ENCODE results near the gene NAA80. TPM values are rescaled to one million over a fixed set of nuclear protein-coding genes. Genes with fewer than 3 reads are reported as not detected.

Gene NAA80
- total and polyA plus RNA-seq, 2 of the 13 experiments (the other 11 are each of a cell fraction or from before 2014, with no cell fraction given): 3.4 to 8.7 TPM

DNA sequence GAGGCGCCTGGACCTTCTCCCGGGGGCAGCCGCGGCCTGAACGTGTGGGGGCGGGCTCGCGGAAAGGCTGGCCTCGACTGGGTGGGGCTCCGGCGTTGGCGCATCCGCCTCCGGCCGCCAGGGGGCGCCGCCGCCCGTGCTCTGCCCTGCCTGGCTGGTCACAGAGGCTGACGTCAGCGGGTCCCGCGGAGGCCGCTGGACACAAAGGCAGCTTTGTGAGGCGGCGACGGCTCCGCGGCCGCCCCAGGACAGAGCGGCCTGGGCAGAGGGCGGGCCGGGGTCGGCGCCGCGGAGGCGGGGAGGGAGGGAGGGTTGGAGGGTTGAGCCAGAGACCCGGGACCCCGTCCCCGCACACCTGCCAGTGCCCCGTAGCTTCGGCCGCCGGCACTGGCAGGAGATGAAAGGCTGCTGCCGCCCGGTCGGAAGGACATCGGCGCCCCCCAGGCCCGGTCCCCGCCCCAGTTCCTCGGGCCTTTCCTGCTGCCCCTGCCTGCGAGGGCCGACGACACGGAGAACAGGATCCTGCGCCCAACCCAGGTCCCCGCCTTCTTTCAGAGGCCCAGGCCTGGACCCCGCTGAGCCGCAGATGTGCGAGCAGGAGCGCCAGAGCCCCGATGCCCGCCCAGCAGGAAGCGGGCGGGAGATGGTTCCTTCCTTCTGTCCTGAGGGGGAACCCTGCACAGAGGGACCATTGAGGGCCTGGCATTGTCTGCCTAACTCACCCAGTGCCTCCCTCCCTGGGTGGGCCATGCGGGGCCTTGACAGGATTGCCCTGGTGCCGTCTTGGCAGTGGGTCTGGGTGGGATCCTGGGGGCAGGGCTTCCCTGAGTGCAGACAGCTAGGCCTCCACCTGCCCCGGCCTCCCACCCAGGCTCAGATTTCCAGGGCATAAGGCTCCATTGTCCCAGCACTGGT is 38.9 kb downstream of the NAA80 start (continued):
- TF ChIP-seq, protein P1, sequence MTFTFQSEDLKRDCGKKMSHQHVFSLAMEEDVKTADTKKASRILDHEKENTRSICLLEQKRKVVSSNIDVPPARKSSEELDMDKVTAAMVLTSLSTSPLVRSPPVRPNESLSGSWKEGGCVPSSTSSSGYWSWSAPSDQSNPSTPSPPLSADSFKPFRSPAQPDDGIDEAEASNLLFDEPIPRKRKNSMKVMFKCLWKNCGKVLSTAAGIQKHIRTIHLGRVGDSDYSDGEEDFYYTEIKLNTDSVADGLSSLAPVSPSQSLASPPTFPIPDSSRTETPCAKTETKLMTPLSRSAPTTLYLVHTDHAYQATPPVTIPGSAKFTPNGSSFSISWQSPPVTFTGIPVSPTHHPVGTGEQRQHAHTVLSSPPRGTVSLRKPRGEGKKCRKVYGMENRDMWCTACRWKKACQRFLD (CRISPR knock-in tag; IDR thresholded peaks at IDR 0.05; ENCODE audit: borderline replicate concordance): peak; percentile 50; the same call in 1 of the 2 replicates
- TF ChIP-seq ZSCAN20 (CRISPR knock-in tag; IDR thresholded peaks at IDR 0.05; ENCODE audit: borderline replicate concordance) (peak; percentile 89; the same call in 1 of the 2 replicates), ZNF326 (CRISPR knock-in tag; IDR thresholded peaks at IDR 0.05; ENCODE audit: borderline replicate concordance) (peak; percentile 83; the same call in 1 of the 2 replicates), RFXAP (CRISPR knock-in tag; IDR thresholded peaks at IDR 0.05; ENCODE audit: borderline replicate concordance) (peak; percentile 80), KDM3A (CRISPR knock-in tag; IDR thresholded peaks at IDR 0.05; ENCODE audit: low read depth) (peak; percentile 95; the same call in 1 of the 2 replicates), ZNF362 (CRISPR knock-in tag; IDR thresholded peaks at IDR 0.05; ENCODE audit: borderline replicate concordance) (no peak; the same call in 1 of the 2 replicates), BHLHE40 (IDR thresholded peaks at IDR 0.05; ENCODE audit: low read length) (peak; percentile 57), KLF15 (CRISPR knock-in tag; IDR thresholded peaks at IDR 0.05; ENCODE audit: borderline replicate concordance) (no peak), CBX5 (CRISPR knock-in tag; IDR thresholded peaks at IDR 0.05; ENCODE audit: borderline replicate concordance) (no peak), ZNF30 (CRISPR knock-in tag; IDR thresholded peaks at IDR 0.05) (no peak), ZSCAN22 (CRISPR knock-in tag; IDR thresholded peaks at IDR 0.05) (no peak), DMAP1 (CRISPR knock-in tag; IDR thresholded peaks at IDR 0.05) (peak; percentile 78; the same call in 1 of the 2 replicates), KAT2B (IDR thresholded peaks at IDR 0.05; ENCODE audit: borderline replicate concordance, low read depth, low read length) (no peak), MEIS2 (CRISPR knock-in tag; IDR thresholded peaks at IDR 0.05) (peak; percentile 85), ZBTB20 (CRISPR knock-in tag; IDR thresholded peaks at IDR 0.05; ENCODE audit: borderline replicate concordance, low read depth) (peak; percentile 6; the same call in 1 of the 2 replicates), TCF7 (IDR thresholded peaks at IDR 0.05; ENCODE audit: low read depth) (peak; percentile 95), ZFP90 (CRISPR knock-in tag; IDR thresholded peaks at IDR 0.05; ENCODE audit: borderline replicate concordance) (peak; percentile 85), TBX3 (IDR thresholded peaks at IDR 0.05; ENCODE audit: borderline replicate concordance) (no peak), REXO4 (CRISPR knock-in tag; IDR thresholded peaks at IDR 0.05; ENCODE audit: borderline replicate concordance) (no peak), NFE2L1 (CRISPR knock-in tag; IDR thresholded peaks at IDR 0.05; ENCODE audit: borderline replicate concordance) (no peak), HDAC6 (IDR thresholded peaks at IDR 0.05; ENCODE audit: low read depth, low read length) (no peak)
- TF ChIP-seq, protein P2, sequence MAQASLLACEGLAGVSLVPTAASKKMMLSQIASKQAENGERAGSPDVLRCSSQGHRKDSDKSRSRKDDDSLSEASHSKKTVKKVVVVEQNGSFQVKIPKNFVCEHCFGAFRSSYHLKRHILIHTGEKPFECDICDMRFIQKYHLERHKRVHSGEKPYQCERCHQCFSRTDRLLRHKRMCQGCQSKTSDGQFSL (CRISPR knock-in tag; IDR thresholded peaks at IDR 0.05): peak; percentile 79; the same call in 1 of the 2 replicates
- TF ChIP-seq, protein P3, sequence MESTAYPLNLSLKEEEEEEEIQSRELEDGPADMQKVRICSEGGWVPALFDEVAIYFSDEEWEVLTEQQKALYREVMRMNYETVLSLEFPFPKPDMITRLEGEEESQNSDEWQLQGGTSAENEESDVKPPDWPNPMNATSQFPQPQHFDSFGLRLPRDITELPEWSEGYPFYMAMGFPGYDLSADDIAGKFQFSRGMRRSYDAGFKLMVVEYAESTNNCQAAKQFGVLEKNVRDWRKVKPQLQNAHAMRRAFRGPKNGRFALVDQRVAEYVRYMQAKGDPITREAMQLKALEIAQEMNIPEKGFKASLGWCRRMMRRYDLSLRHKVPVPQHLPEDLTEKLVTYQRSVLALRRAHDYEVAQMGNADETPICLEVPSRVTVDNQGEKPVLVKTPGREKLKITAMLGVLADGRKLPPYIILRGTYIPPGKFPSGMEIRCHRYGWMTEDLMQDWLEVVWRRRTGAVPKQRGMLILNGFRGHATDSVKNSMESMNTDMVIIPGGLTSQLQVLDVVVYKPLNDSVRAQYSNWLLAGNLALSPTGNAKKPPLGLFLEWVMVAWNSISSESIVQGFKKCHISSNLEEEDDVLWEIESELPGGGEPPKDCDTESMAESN (CRISPR knock-in tag; conservative IDR thresholded peaks at IDR 0.05): peak; percentile 87
- TF ChIP-seq, protein P4, sequence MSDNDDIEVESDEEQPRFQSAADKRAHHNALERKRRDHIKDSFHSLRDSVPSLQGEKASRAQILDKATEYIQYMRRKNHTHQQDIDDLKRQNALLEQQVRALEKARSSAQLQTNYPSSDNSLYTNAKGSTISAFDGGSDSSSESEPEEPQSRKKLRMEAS (IDR thresholded peaks at IDR 0.05): no peak
